ENCODE results near the gene KRTCAP3.

Gene KRTCAP3

DNA sequence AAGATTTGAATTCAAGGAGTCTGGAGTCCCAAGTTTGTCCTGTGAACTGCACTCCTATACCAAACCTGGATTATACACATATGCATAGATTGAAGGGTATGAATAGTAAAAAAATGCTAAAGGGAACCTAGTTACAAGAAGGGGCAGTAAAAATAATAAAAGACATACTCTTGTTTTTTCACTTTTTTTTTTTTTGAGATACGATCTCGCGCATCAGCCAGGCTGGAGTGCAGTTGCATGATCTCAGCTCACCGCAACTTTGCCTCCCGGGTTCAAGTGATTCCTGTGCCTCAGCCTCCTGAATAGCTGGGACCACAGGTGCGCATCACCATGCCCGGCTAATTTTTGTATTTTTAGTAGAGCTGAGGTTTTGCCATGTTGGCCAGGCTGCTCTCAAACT, 22.3 kb downstream of the KRTCAP3 start:
- TF ChIP-seq ZFX (IDR thresholded peaks at IDR 0.05) = no peak
- TF ChIP-seq, protein P1, sequence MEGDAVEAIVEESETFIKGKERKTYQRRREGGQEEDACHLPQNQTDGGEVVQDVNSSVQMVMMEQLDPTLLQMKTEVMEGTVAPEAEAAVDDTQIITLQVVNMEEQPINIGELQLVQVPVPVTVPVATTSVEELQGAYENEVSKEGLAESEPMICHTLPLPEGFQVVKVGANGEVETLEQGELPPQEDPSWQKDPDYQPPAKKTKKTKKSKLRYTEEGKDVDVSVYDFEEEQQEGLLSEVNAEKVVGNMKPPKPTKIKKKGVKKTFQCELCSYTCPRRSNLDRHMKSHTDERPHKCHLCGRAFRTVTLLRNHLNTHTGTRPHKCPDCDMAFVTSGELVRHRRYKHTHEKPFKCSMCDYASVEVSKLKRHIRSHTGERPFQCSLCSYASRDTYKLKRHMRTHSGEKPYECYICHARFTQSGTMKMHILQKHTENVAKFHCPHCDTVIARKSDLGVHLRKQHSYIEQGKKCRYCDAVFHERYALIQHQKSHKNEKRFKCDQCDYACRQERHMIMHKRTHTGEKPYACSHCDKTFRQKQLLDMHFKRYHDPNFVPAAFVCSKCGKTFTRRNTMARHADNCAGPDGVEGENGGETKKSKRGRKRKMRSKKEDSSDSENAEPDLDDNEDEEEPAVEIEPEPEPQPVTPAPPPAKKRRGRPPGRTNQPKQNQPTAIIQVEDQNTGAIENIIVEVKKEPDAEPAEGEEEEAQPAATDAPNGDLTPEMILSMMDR (conservative IDR thresholded peaks at IDR 0.05) = no peak
- H3K27ac ChIP-seq = no peak overlapping the region

DNA sequence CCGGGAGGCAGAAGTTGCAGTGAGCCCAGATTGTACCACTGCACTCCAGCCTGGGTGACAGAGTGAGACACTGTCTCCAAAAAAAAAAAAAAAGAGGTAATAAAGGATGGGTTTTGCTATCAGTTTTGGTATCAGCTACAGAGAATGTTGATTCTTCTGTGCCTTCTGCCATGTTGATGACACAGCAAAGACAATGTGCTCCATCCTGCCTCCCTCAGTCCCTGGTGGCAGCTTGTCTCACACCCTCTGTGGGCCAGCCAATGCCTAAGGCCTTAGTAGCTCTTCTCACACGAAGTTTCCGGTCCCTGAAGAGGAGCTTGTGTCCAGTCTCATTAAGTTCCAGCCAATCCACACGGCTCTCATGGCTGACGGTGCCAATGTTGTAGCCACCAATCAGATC, 29.8 kb downstream of the KRTCAP3 start:
- H3K27ac ChIP-seq = no peak overlapping the region
- no peak for TF ChIP-seq ZFX (IDR thresholded peaks at IDR 0.05)

DNA sequence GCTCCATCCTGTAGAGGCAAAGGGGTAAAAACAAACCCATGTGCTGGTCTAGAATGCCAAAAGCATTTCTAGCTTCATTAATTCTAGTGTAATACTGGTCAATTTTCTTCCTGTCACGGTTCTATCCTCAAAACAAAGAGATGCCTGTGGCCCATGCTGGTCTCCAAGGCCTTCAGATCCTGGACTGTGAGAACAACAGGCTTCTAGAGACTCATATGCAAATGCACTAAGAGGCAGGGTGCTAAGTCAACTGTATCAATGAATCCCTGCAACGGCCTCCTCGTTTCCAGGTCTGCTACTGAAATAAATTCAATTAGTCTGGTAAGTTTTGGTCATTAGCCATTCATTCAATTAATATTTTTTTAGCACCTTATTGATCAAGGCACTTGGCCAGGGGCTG, 43.3 kb downstream of the KRTCAP3 start:
- no peak overlapping the region for H3K27ac ChIP-seq
- TF ChIP-seq ZFX (IDR thresholded peaks at IDR 0.05) = no peak
- TF ChIP-seq, protein P1 (conservative IDR thresholded peaks at IDR 0.05) = no peak

DNA sequence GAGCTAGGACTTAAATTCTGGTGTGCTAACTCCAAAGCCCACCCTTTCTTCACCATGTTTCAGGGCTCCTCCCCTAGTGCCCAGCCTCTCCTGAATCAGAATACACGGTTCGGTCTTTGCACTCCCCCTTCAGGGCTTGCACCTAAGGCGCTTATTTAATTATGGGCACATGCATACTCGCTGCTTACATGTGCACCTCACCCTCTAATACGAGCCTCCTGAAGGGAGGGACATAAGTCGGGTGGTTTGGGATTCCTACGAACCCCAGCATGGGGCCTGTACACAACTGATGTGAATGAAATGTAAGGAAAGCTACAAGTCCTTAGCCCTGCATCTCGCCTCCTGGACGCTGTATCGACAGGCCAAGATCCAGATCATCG, 46.9 kb downstream of the KRTCAP3 start:
- H3K27ac ChIP-seq = peak overlapping the region; percentile 17
- TF ChIP-seq, protein P1 (conservative IDR thresholded peaks at IDR 0.05) = no peak
- no peak for TF ChIP-seq ZFX (IDR thresholded peaks at IDR 0.05)

DNA sequence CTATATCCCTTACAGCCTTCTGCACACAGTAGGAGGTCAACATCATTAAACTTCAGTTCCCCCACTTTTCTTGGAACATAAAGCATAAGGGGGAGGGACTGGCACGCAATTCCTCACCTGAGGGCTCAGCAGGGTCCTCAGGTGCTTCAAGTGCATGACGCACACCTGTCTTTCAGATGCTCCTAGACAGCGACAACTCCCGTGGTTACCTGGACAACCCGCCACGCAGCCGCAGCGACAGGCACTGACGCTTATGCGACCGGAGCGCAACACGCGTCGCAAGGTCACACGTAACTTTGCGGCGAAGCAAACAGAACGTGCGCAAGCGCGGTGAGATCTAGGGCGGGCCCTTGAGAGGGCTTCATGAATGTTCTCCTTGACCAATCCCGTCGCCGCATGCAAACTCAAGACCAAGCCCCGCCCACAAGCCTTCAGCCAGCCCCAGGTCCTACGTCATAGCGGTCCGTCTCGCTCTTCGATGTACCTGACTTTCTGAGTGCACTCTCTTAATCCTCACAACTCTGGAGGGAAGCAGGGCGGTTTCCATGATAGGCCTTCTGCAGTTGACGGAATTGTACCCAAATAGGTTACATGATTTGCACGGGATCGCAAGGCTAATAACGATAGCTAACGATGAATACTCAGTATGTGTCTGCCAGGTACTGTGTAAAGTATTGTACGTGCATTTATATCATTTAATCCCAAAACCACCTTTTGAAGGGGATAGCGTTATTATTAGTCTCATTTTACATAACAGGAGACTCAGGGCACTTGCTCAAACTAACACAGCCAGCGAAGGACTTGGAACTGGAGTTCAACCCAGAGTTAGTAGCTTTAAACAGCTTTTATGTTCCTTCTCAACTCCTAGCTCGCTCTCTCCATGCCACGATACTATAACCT, 47.6 kb downstream of the KRTCAP3 start, which contains the start of gene IFT172:
IFT172 (minus strand) TSS at position 246 of the 900 bp plus-strand sequence; CDS start at position 156, 90 bp downstream.
- H3K27ac ChIP-seq = peak within 1 kb of the TSS; percentile 20
- TF ChIP-seq, protein P1 (conservative IDR thresholded peaks at IDR 0.05) = no peak
- no peak for TF ChIP-seq ZFX (IDR thresholded peaks at IDR 0.05)

DNA sequence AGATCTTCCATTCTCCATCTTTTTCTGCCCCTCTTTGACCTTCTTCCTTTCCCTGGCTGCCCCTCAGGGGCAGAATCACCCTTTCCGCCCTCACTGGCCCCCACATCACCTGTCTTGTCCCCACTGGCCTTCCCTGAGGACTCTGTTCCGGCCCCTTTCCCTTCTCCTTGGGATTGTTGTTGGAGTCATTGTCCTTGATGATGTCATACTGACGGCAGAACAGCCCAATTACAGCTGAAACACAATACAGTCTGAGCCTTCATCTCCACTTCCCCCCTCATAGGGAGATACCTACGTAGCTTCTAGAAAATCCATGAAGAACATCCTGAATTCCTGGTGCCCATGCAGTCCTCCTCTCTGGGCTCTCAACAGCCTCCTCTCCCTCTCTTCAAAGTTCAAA, 50.4 kb downstream of the KRTCAP3 start:
- TF ChIP-seq, protein P1 (conservative IDR thresholded peaks at IDR 0.05) = no peak
- TF ChIP-seq ZFX (IDR thresholded peaks at IDR 0.05) = no peak
- H3K27ac ChIP-seq = no peak overlapping the region

DNA sequence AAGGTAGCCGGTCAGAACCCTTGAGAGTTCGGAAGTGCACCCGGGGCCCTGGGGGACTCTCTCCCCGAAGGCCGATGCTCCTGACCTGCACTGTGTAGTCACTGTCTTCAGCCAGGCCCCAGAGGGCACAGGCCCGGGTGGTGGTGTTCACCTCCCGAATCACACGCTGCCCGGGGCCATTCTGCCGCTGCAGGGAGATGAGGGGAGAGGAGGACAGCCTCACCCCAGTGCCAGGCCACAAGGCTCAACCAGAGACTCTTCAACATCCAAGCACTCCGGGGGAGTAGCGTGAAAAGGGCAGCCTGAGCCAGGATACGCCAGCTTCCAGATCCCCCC, 51.7 kb downstream of the KRTCAP3 start:
- H3K27ac ChIP-seq = no peak overlapping the region
- no peak for TF ChIP-seq ZFX (IDR thresholded peaks at IDR 0.05)
- TF ChIP-seq, protein P1 (conservative IDR thresholded peaks at IDR 0.05) = no peak
